T-helper 1 cell treated with Interleukin-12 subunit alpha and Interleukin-12 subunit beta and Interleukin-4 antibody, amounts not matched to agents 30 μg/mL and 1 μg/mL, for 36 hours (primary cell): ENCODE data around the gene GFM2.
A peak's percentile ranks its signal among the peaks of the same experiment; 100 is the strongest.
"Not testable (repeated sequence)": the region's sequence is repeated elsewhere in the genome, so short reads cannot be mapped to it uniquely, and the experiment has no call there.

Experiments
- H3K27ac Mint-ChIP-seq: one replicate; pipeline ENCODE4 v1.8.0; 2021; ENCODE audit warnings: mild to moderate bottlenecking, mixed read lengths
- H3K27me3 Mint-ChIP-seq: one replicate; pipeline ENCODE4 v1.8.0; 2021; ENCODE audit warnings: low read depth, mixed read lengths
- H3K36me3 Mint-ChIP-seq: one replicate; pipeline ENCODE4 v1.8.0; 2021; ENCODE audit warnings: low read depth, mixed read lengths
- H3K4me1 Mint-ChIP-seq: one replicate; pipeline ENCODE4 v1.8.0; 2021; ENCODE audit warnings: low read depth, mixed read lengths
- H3K4me3 Mint-ChIP-seq: one replicate; pipeline ENCODE4 v1.8.0; 2021; ENCODE audit warnings: mild to moderate bottlenecking, moderate library complexity, mixed read lengths
- H3K9me3 Mint-ChIP-seq: one replicate; pipeline ENCODE4 v1.8.0; 2021; ENCODE audit warnings: mixed read lengths

GFM2 gene

GRCh38 chr5:74766849-74767578 lies at the start of gene GFM2, which contains the start of gene NSA2:
TSS of gene GFM2 (minus strand) at chr5:74767117. CDS start at chr5:74763742, 3,375 bp downstream.
TSS of gene NSA2 (plus strand) at chr5:74767249. CDS start at chr5:74767361, 112 bp downstream.
- H3K27ac Mint-ChIP-seq = peak within 1 kb of the TSS; percentile 98
- peaks cover 19% of the 10 kb centered on the region for H3K4me1 Mint-ChIP-seq
- peaks cover 13% of the 10 kb centered on the region for H3K36me3 Mint-ChIP-seq
- no peaks in the 10 kb centered on the region for H3K27me3 Mint-ChIP-seq
- no peaks in the 10 kb centered on the region for H3K9me3 Mint-ChIP-seq
- H3K4me3 Mint-ChIP-seq = peak within 1 kb of the TSS; percentile 99

- Mint-ChIP-seq H3K27me3 (no peaks in the 10 kb centered on the region), H3K9me3 (no peaks in the 10 kb centered on the region), H3K36me3 (no peaks in the 10 kb centered on the region), H3K4me3 (no peak overlapping the region), H3K4me1 (no peaks in the 10 kb centered on the region), H3K27ac (no peak overlapping the region)
Measured at GRCh38 chr5:74810915-74811314, 44.0 kb upstream of the GFM2 start.

- Mint-ChIP-seq H3K36me3 (no peaks in the 10 kb centered on the region), H3K27me3 (no peaks in the 10 kb centered on the region), H3K9me3 (no peaks in the 10 kb centered on the region), H3K4me3 (no peak overlapping the region), H3K4me1 (no peaks in the 10 kb centered on the region), H3K27ac (no peak overlapping the region)
Measured at GRCh38 chr5:74801941-74802340, 35.0 kb upstream of the GFM2 start.

- Mint-ChIP-seq H3K27ac (no peak overlapping the region), H3K27me3 (no peaks in the 10 kb centered on the region), H3K36me3 (no peaks in the 10 kb centered on the region), H3K4me3 (no peak overlapping the region), H3K9me3 (no peaks in the 10 kb centered on the region), H3K4me1 (no peaks in the 10 kb centered on the region)
Measured at GRCh38 chr5:74801197-74801596, 34.3 kb upstream of the GFM2 start.

GRCh38 chr5:74798977-74799911 lies 32.3 kb upstream of the GFM2 start:
- no peak overlapping the region for H3K27ac Mint-ChIP-seq
- H3K9me3 Mint-ChIP-seq = no peaks in the 10 kb centered on the region
- H3K36me3 Mint-ChIP-seq = no peaks in the 10 kb centered on the region
- no peaks in the 10 kb centered on the region for H3K27me3 Mint-ChIP-seq
- H3K4me3 Mint-ChIP-seq = no peak overlapping the region
- H3K4me1 Mint-ChIP-seq = no peaks in the 10 kb centered on the region

GRCh38 chr5:74791669-74792068 lies 24.8 kb upstream of the GFM2 start:
- H3K9me3 Mint-ChIP-seq, H3K27me3 Mint-ChIP-seq, H3K4me3 Mint-ChIP-seq, H3K27ac Mint-ChIP-seq, H3K36me3 Mint-ChIP-seq, H3K4me1 Mint-ChIP-seq: not testable (repeated sequence)

GRCh38 chr5:74787424-74787823 lies 20.5 kb upstream of the GFM2 start:
- H3K27ac Mint-ChIP-seq = no peak overlapping the region
- H3K36me3 Mint-ChIP-seq = no peaks in the 10 kb centered on the region
- H3K4me3 Mint-ChIP-seq = no peak overlapping the region
- H3K27me3 Mint-ChIP-seq = no peaks in the 10 kb centered on the region
- H3K9me3 Mint-ChIP-seq = no peaks in the 10 kb centered on the region
- H3K4me1 Mint-ChIP-seq = no peaks in the 10 kb centered on the region

- Mint-ChIP-seq H3K27me3 (no peaks in the 10 kb centered on the region), H3K36me3 (no peaks in the 10 kb centered on the region), H3K9me3 (no peaks in the 10 kb centered on the region), H3K4me3 (no peak overlapping the region), H3K27ac (no peak overlapping the region), H3K4me1 (no peaks in the 10 kb centered on the region)
Measured at GRCh38 chr5:74786851-74787250, 19.9 kb upstream of the GFM2 start.

GRCh38 chr5:74778609-74779008 lies 11.7 kb upstream of the GFM2 start:
- no peak overlapping the region for H3K4me3 Mint-ChIP-seq
- no peaks in the 10 kb centered on the region for H3K27me3 Mint-ChIP-seq
- peaks cover 5% of the 10 kb centered on the region for H3K36me3 Mint-ChIP-seq
- no peak overlapping the region for H3K27ac Mint-ChIP-seq
- no peaks in the 10 kb centered on the region for H3K9me3 Mint-ChIP-seq
- H3K4me1 Mint-ChIP-seq = no peaks in the 10 kb centered on the region

- H3K4me1 Mint-ChIP-seq = peaks cover 7% of the 10 kb centered on the region
- H3K27ac Mint-ChIP-seq = no peak overlapping the region
- H3K27me3 Mint-ChIP-seq = no peaks in the 10 kb centered on the region
- H3K9me3 Mint-ChIP-seq = no peaks in the 10 kb centered on the region
- no peak overlapping the region for H3K4me3 Mint-ChIP-seq
- H3K36me3 Mint-ChIP-seq = peaks cover 19% of the 10 kb centered on the region
Measured at GRCh38 chr5:74772359-74772758, 5.4 kb upstream of the GFM2 start.

- Mint-ChIP-seq H3K27ac (peak overlapping the region; percentile 98), H3K9me3 (no peaks in the 10 kb centered on the region), H3K4me3 (peak overlapping the region; percentile 99), H3K4me1 (peaks cover 19% of the 10 kb centered on the region), H3K27me3 (no peaks in the 10 kb centered on the region), H3K36me3 (peaks cover 15% of the 10 kb centered on the region)
Measured at GRCh38 chr5:74767579-74767913, 629 bp upstream of the GFM2 start.

GRCh38 chr5:74766418-74766848 lies 484 bp downstream of the GFM2 start:
- no peaks in the 10 kb centered on the region for H3K27me3 Mint-ChIP-seq
- peaks cover 13% of the 10 kb centered on the region for H3K36me3 Mint-ChIP-seq
- H3K27ac Mint-ChIP-seq = peak overlapping the region; percentile 98
- peak overlapping the region; percentile 99 for H3K4me3 Mint-ChIP-seq
- H3K4me1 Mint-ChIP-seq = peaks cover 19% of the 10 kb centered on the region
- no peaks in the 10 kb centered on the region for H3K9me3 Mint-ChIP-seq

- peaks cover 13% of the 10 kb centered on the region for H3K36me3 Mint-ChIP-seq
- H3K4me1 Mint-ChIP-seq = peaks cover 21% of the 10 kb centered on the region
- peak overlapping the region; percentile 99 for H3K4me3 Mint-ChIP-seq
- no peaks in the 10 kb centered on the region for H3K9me3 Mint-ChIP-seq
- no peak overlapping the region for H3K27ac Mint-ChIP-seq
- no peaks in the 10 kb centered on the region for H3K27me3 Mint-ChIP-seq
Measured at GRCh38 chr5:74765929-74766328, 988 bp downstream of the GFM2 start.

GRCh38 chr5:74765201-74765600 lies 1.7 kb downstream of the GFM2 start:
- Mint-ChIP-seq H3K27me3 (no peaks in the 10 kb centered on the region), H3K9me3 (no peaks in the 10 kb centered on the region), H3K36me3 (peaks cover 13% of the 10 kb centered on the region), H3K27ac (peak overlapping the region; percentile 46), H3K4me1 (peaks cover 26% of the 10 kb centered on the region), H3K4me3 (peak overlapping the region; percentile 82)

GRCh38 chr5:74763504-74763903 lies 3.4 kb downstream of the GFM2 start:
- Mint-ChIP-seq H3K4me3 (no peak overlapping the region), H3K36me3 (peaks cover 8% of the 10 kb centered on the region), H3K27ac (no peak overlapping the region), H3K9me3 (no peaks in the 10 kb centered on the region), H3K4me1 (peaks cover 22% of the 10 kb centered on the region), H3K27me3 (no peaks in the 10 kb centered on the region)
